Measurements from ENCODE around the gene BANF1. TPM values are rescaled to one million over a fixed set of nuclear protein-coding genes. Genes with fewer than 3 reads are reported as not detected.

BANF1 gene
- total and polyA plus RNA-seq, 12 donors = 63.1 to 364 (median 193) TPM

GRCh38 chr11:65962141-65962564, 40.1 kb upstream of the BANF1 start:
- no peaks in the 10 kb centered on the region for H3K9me3 ChIP-seq (replicated peaks in 1 of 3)
- H3K4me3 ChIP-seq = peak overlapping the region in 2 of 4 donors; percentile 95 to 100
- H3K27me3 ChIP-seq = no peaks in the 10 kb centered on the region
- H3K27ac ChIP-seq = peak overlapping the region in 3 of 5 donors; percentile 81 to 88 (median 84)
- peaks cover 16 to 21% of the 10 kb centered on the region in 2 donors for H3K4me1 ChIP-seq (replicated peaks in 1 of 2)
- no peak for DNase-seq
- WGBS, 4 donors = 3 to 7% (median 5%) methylated on average over 8 to 13 of the region's 13 CpGs
- TF ChIP-seq CTCF (IDR thresholded peaks at IDR 0.05) = no peak
- TF ChIP-seq POLR2A (IDR thresholded peaks at IDR 0.05) = no peak
- intact Hi-C loops (cut with DNase I) = loop anchor here (5.0 kb wide), 2 partner anchors 75 to 80 kb away; partner anchors contain the start of gene FIBP (in 1 of the 2)
- peaks cover 0 to 33% of the 10 kb centered on the region in 2 donors for H3K36me3 ChIP-seq (replicated peaks in 1 of 2)

GRCh38 chr11:65964906-65965305, 37.4 kb upstream of the BANF1 start:
- intact Hi-C loops (cut with DNase I) = loop anchor here (5.0 kb wide), 2 partner anchors 78 to 83 kb away; partner anchors contain the start of gene FIBP (in 1 of the 2)
- H3K36me3 ChIP-seq (replicated peaks in 1 of 2) = peaks cover 0 to 61% of the 10 kb centered on the region in 2 donors
- TF ChIP-seq CTCF (IDR thresholded peaks at IDR 0.05) (no peak), POLR2A (IDR thresholded peaks at IDR 0.05) (no peak)
- H3K27me3 ChIP-seq = no peaks in the 10 kb centered on the region
- WGBS, 4 donors = 60 to 84% (median 79%) methylated on average over 7 to 10 of the region's 10 CpGs
- DNase-seq = no peak
- H3K4me1 ChIP-seq (replicated peaks in 1 of 2) = peaks cover 16 to 21% of the 10 kb centered on the region in 2 donors
- H3K27ac ChIP-seq = no peak overlapping the region
- H3K4me3 ChIP-seq = no peak overlapping the region
- no peaks in the 10 kb centered on the region for H3K9me3 ChIP-seq (replicated peaks in 1 of 3)

- intact Hi-C loops (cut with DNase I) = no loop called here
- Histone ChIP-seq H3K27ac (no peak overlapping the region), H3K9me3 (replicated peaks in 1 of 3) (no peaks in the 10 kb centered on the region), H3K36me3 (replicated peaks in 1 of 2) (peaks cover 0 to 61% of the 10 kb centered on the region in 2 donors), H3K4me1 (replicated peaks in 1 of 2) (peaks cover 12 to 21% of the 10 kb centered on the region in 2 donors), H3K27me3 (no peaks in the 10 kb centered on the region), H3K4me3 (no peak overlapping the region)
- WGBS, 4 donors = 87 to 92% (median 90%) methylated on average over 22 to 36 of the region's 36 CpGs
- no peak for TF ChIP-seq POLR2A (IDR thresholded peaks at IDR 0.05)
- TF ChIP-seq CTCF (IDR thresholded peaks at IDR 0.05) = no peak
- DNase-seq = no peak
Measured at GRCh38 chr11:65965986-65966762, 36.1 kb upstream of the BANF1 start.

- no peaks in the 10 kb centered on the region for H3K9me3 ChIP-seq (replicated peaks in 1 of 3)
- peaks cover 9 to 17% of the 10 kb centered on the region in 2 donors for H3K4me1 ChIP-seq (replicated peaks in 1 of 2)
- no peak for TF ChIP-seq CTCF (IDR thresholded peaks at IDR 0.05)
- no peak for TF ChIP-seq POLR2A (IDR thresholded peaks at IDR 0.05)
- H3K4me3 ChIP-seq = no peak overlapping the region
- DNase-seq = no peak
- no peak overlapping the region for H3K27ac ChIP-seq
- intact Hi-C loops (cut with DNase I) = no loop called here
- H3K27me3 ChIP-seq = no peaks in the 10 kb centered on the region
- 90 to 94% (median 92%) methylated on average over 30 of the region's 30 CpGs for WGBS, 4 donors
- H3K36me3 ChIP-seq (replicated peaks in 1 of 2) = peaks cover 0 to 61% of the 10 kb centered on the region in 2 donors
Measured at GRCh38 chr11:65967329-65967934, 34.9 kb upstream of the BANF1 start.
